SHP77 (cell line): ENCODE data around the gene PRKCA.
"Not testable (repeated sequence)": the region's sequence is repeated elsewhere in the genome, so short reads cannot be mapped to it uniquely, and the experiment has no call there.

Experiments
- DNase-seq, 2 experiments: peaks; one replicate each; lab custom pipeline; 2025; lab: John Stamatoyannopoulos, UW

Gene PRKCA

GRCh38 chr17:66489576-66489975 lies 187.2 kb downstream of the PRKCA start:
- DNase-seq: not testable (repeated sequence)

GRCh38 chr17:66491213-66491612 lies 188.8 kb downstream of the PRKCA start:
- DNase-seq: no peak

DNA sequence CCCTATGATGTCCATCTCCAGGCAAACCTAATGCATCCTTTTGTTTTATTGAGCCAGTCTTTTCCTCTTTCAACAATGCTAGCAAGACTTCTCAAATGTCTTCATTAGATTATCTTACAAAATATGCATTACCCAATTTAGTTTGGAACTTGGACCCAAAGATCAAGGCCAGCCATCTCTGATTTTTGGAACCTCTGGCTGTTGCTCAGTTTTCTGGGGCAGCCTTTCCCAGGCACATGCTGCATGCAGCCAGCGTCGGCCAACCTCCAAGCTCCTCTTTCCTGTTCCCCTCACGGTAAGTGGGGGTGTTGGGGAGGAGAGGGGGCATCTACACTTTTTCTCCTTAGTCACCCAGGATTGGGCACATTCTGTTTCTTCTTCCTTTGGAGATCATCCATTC lies 189.3 kb downstream of the PRKCA start:
- DNase-seq: no peak

GRCh38 chr17:66492080-66492479 lies 189.7 kb downstream of the PRKCA start:
- no peak for DNase-seq

DNA sequence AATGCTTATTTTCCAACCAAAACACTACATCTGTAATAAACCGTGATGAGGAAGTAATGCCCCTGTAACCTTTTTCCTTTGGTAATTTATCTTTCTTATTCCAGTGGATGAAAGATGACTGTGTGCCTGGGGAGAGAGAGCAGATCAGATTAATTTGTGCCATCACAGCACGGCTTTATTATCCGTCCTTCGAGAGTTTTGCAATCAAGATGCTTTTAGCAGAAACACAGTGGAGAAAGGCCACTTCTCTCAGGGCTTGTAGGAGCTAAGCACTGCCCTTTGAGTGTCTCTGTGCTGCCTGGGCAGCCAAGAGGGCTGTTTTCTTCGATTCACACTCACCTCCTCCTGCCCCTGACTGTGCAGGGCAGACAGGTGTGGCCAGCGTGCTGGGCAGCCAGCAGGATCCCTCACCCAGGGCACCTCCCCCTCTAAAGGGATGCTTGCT lies 190.2 kb downstream of the PRKCA start:
- no peak for DNase-seq

DNA sequence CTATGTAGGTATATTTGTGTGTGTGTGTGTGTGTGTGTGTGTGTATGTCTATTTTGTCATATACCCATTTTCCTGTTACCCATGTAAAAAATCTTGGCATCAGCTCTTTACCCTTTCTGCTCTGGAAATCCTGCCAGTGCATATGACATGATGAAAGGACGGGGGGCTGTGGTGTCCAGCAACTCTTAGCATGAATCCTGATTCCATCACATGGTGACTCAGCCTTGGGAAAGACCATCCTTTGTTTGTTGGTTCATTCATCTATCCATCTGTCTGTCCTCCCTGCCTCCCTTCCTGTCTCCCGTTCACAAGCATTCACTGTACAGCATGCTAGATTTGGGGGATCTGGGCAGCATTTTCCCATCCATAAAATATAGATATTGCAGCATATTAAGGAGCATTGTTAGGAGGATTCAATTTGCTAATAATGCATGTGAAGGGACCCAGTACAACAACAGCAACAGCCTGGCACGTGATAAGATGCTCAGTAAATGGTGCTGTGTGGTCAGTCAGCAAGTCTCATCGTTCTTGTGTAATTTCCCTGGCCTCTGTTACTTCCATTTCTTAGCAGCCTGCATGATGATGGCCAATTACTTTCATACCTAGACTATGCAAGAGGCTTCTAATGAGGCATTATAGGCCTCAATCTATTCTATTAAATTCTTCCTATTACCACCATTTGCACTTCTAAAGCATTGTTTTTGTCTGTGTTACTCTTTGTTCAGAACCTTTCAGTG lies 191.0 kb downstream of the PRKCA start:
- DNase-seq: no peak

- no peak for DNase-seq
These were observed 191.8 kb downstream of the PRKCA start for GRCh38 chr17:66494023-66494803.

- no peak for DNase-seq
These were observed 192.6 kb downstream of the PRKCA start for GRCh38 chr17:66495035-66495434.

GRCh38 chr17:66496306-66496705 lies 193.9 kb downstream of the PRKCA start:
- DNase-seq: no peak

DNA sequence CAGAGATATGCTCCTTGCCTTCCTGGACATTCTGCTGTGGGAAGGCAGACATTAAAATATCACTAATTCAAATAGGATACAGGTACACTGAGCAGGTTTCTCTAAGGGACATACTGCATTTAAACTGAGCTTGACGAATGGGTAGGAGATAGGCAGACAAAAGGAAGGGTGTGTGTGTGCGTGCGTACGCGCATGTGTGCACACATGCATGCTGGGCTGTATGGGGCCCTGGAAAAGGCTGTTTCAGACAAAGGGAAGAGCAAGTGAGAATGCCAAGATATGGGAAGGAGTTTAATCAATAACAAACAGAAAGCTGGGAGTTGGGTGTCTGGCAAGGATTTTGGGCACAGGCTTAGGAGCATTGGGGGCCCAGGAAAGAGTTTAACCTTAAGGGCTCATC lies 196.2 kb downstream of the PRKCA start:
- no peak for DNase-seq

DNA sequence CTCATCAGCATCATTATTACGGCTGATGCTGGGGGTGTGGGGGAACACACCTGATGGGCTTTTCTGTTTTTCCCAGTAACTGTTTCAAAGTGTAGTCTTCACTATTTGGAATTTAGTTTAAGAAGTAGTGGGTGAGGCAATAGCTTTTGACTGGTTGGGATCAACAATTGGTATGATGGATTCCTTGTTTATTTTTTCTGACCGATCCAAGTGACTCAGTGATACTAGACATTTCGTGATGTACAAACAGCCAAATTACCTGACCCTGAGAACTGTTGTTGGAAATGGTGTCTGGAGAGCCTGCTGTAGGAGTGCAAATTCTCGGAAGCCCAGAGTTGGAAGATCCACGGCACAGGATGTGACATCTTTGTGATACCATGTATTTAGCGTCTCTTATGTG lies 204.2 kb downstream of the PRKCA start:
- DNase-seq: no peak

DNA sequence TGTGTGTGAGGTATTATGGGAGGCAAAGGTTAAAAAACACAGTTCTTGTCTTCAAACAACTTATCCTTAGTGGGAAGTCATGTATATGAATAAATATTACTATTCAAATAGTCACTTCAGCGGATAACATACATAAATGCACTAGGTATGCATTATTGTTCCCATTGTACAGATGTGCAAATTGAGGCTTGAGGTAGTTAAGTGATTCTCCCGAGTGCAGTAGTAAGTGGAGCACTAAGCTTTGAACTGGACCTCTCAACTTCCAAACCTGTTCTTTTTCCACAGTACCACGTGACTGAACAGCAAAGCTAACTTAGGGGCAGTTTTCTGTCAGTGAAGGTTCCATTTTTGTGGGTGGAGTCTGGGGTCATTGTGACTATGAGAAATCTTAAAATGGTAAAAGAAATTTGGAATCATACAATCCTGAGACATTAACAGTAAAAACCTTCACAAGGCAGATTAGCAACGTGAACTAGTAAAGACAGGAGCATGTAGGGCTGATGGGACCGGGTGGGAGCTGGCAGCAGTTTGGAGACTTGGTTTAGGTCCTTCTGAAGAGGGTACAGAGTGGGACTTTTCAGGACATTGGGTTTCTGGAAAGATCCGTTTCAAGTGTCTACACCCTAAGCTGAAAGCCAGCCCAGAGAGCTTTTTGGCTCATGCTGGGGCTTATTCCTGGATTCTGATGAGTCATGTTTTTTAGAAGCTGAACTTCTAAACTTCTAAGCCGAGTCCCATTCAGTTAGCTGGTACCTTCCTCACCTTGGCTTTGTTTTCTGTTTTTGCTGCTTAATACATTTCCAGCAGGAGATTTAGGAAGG lies 204.9 kb downstream of the PRKCA start:
- DNase-seq: no peak

DNA sequence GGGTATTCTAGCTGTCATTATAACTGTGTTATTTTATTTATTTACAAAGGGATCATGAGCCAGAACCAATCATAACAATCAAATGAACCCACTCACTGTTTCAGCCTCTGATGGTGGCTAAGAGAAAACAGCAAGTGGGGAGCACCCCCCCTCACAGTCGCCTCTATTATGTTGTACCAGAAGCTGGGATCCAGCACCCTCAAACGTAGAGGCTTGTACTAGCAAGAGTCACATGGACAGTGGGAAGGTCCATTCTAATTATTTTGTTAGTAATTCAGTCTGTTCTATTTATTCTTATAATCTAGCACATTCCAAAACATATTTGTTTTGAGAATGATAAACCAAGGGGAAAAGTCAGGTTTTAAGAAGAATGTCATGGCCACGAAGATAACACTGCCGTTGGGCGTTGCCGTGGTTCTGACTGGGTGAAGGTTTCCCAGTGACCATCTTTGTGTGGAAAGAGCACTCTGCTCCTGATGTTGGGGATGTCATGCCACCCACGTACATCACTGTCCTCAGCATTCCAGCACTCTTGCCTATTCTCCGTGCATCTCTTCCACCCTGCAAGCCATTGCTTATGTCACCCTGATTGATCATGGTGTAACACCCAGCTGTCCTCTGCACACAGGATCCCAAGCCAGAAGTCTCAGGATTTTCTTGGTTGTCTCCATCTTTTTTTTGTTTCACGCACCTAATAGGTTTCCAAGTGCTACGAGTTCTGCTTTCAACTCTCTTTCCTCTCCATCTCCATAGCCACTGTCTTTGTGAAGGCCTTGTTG lies 205.8 kb downstream of the PRKCA start:
- DNase-seq: no peak

DNA sequence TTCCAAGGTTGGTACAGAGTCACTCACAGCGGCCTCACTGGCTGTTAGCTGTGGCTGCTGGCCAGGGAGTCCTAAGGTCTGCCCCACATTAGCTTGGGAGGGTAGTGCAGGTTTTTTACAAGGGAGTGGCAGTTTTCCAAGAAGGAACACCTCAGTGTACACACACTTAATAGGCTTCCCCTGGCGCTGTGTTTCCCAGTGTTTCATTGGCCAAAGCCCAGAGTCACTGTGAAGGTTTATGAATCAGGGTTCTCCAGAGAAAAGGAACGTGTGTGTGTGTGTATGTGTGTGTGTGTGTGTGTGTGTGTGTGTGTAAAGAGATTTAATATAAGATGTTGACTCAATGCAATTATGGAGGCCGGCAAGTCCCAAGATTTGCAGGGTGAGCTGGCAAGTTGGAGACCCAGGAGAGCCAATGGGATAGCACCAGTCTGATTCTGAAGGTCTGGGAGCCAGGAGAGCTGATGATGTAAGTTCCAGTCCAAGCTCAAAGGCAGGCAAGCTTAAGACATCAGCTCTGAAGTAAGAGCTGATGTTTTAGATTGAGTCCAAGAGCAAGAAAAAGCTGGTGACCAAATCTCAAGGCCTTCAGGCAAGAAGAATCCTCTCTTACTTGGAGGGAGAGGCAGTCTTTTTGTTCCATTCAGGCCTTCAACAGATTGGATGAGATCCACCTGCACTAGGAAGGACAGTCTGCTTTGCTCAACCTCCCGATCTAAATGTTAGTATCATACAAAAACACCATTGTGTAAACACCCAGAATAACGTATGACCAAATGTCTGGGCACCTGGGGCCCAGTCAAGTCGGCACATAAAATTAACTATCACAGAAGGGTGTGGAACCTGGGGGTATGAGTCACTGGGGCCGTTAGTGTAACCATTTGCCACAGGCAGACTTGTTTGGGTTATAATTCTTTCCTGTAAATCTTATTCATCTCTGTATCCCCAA lies 206.8 kb downstream of the PRKCA start:
- no peak for DNase-seq

- no peak for DNase-seq
These were observed 207.5 kb downstream of the PRKCA start for GRCh38 chr17:66509926-66510325.

- no peak for DNase-seq
These were observed 208.7 kb downstream of the PRKCA start for GRCh38 chr17:66511135-66511534.

- DNase-seq: no peak
These were observed 211.9 kb downstream of the PRKCA start for GRCh38 chr17:66514227-66514806.

GRCh38 chr17:66515974-66516373 lies 213.6 kb downstream of the PRKCA start:
- no peak for DNase-seq

DNA sequence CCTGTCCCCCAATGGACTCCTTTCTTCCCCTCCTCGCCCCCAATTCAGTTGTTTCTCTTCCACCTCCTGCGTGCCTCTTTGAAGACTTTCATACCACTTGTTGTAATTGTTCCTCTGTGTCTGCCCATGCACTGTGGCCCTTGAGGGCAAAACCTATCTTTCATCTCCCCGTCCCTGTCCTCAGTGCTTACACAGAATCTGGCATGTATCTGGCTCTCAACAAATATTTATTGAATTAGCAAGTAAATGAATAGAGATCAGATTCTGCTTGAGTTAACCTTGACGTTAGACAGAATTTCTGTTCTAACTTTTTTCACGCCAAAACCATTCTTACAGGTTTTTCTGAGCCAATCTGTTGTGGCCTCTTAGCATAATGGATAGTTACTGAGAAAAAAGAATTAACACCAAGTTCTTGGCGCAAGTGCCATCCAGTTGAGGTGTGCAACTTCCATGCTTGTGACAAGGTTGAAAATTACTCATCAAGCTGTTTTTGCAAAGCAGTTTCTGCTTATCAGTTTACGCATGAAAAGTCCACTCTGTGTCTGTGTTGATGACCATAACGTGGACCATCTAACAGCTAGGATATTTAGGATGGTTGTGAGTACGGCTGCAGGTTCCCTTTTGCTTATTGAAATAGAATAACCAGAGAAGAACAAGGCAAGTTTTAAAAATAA lies 215.1 kb downstream of the PRKCA start:
- DNase-seq: no peak

- no peak for DNase-seq
These were observed 215.7 kb downstream of the PRKCA start for GRCh38 chr17:66518108-66518507.
